BJ (cell line): ENCODE data around the gene RINT1. TPM values are rescaled to one million over a fixed set of nuclear protein-coding genes. Genes with fewer than 3 reads are reported as not detected.

ENCODE experiments used
- CTCF ChIA-PET: fragments of 350-600 bp; formaldehyde crosslinking; extraction: SDS; loops from one replicate; lab custom pipeline; 2021; ENCODE audit warnings: antibody characterized with exemption, inconsistent platforms; lab: Yijun Ruan, JAX
- POLR2A ChIA-PET: fragments of 300-600 bp; sonication (Branson Sonifier 250); formaldehyde crosslinking; extraction: SDS; loops from one replicate; lab custom pipeline; 2021; ENCODE audit warnings: antibody characterized with exemption; lab: Charles Lee
- DNase-seq: peaks from one replicate; pipeline ENCODE4 v3.0.0-alpha.2; 2011; ENCODE audit warnings: low read depth
- H3K27me3 ChIP-seq: 2 replicates; pipeline ENCODE4 v1.6.0; 2011; ENCODE audit warnings: low read length; ENCODE audit not compliant: control insufficient read depth, insufficient read depth
- H3K36me3 ChIP-seq: 2 replicates; pipeline ENCODE4 v1.5.1; 2011; ENCODE audit warnings: low read length; ENCODE audit not compliant: control insufficient read depth, insufficient read depth
- H3K4me3 ChIP-seq: 2 replicates; pipeline ENCODE4 v1.5.1; 2011; ENCODE audit warnings: low read depth, mild to moderate bottlenecking, control low read depth, low read length
- polyA plus RNA-seq: library from polyadenylated mRNA; depleted of rRNA; stranded (reverse); fragments of >200 nt; gene quantifications from 2 replicates; pipeline ENCODE4 v1.2.3, GENCODE V29; 2011
- TF ChIP-seq, protein P1 (sequence below): IDR thresholded peaks from 2 replicates; pipeline ENCODE4 v1.5.1; 2011; ENCODE audit warnings: low read depth, mild to moderate bottlenecking, control low read depth, inconsistent platforms, low read length, moderate library complexity; ENCODE audit not compliant: insufficient read depth

The RINT1 gene
- polyA plus RNA-seq, 1 experiment = 11.0 TPM

DNA sequence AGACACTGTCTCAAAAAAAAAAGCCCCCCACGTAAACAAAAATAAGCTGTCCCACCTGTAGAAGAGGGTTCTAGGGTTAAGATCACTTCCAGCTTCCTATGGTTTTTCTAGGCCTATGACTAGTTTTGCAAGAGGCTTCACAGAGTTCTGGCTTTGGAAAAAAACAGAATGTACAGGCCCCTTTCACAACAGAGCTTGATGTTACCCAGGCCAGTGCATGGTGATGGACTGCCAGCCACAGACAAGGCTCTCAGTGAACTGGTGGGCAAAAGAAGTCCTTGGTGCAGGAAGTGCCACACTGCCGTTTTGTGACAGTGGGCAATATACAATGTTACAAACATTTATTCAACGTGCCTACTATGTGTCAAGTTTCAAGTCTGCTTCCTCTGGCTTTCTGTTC lies 67.5 kb downstream of the RINT1 start:
- Histone ChIP-seq H3K36me3 (no peaks in the 10 kb centered on the region), H3K4me3 (no peak overlapping the region), H3K27me3 (no peaks in the 10 kb centered on the region; the same call in none of the 2 replicates)
- ChIA-PET POLR2A (interaction anchor here (0.6 kb wide), 1 partner anchor 20 kb away, joined by 4 read pairs; no protein-coding TSS in a partner anchor), CTCF (interaction anchor here (0.8 to 0.9 kb wide), 3 partner anchors 10 to 28 kb away, joined by 3 read pairs; partner anchors contain the start of gene EFCAB10)
- no peak for DNase-seq
- TF ChIP-seq, protein P1, sequence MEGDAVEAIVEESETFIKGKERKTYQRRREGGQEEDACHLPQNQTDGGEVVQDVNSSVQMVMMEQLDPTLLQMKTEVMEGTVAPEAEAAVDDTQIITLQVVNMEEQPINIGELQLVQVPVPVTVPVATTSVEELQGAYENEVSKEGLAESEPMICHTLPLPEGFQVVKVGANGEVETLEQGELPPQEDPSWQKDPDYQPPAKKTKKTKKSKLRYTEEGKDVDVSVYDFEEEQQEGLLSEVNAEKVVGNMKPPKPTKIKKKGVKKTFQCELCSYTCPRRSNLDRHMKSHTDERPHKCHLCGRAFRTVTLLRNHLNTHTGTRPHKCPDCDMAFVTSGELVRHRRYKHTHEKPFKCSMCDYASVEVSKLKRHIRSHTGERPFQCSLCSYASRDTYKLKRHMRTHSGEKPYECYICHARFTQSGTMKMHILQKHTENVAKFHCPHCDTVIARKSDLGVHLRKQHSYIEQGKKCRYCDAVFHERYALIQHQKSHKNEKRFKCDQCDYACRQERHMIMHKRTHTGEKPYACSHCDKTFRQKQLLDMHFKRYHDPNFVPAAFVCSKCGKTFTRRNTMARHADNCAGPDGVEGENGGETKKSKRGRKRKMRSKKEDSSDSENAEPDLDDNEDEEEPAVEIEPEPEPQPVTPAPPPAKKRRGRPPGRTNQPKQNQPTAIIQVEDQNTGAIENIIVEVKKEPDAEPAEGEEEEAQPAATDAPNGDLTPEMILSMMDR = no peak

DNA sequence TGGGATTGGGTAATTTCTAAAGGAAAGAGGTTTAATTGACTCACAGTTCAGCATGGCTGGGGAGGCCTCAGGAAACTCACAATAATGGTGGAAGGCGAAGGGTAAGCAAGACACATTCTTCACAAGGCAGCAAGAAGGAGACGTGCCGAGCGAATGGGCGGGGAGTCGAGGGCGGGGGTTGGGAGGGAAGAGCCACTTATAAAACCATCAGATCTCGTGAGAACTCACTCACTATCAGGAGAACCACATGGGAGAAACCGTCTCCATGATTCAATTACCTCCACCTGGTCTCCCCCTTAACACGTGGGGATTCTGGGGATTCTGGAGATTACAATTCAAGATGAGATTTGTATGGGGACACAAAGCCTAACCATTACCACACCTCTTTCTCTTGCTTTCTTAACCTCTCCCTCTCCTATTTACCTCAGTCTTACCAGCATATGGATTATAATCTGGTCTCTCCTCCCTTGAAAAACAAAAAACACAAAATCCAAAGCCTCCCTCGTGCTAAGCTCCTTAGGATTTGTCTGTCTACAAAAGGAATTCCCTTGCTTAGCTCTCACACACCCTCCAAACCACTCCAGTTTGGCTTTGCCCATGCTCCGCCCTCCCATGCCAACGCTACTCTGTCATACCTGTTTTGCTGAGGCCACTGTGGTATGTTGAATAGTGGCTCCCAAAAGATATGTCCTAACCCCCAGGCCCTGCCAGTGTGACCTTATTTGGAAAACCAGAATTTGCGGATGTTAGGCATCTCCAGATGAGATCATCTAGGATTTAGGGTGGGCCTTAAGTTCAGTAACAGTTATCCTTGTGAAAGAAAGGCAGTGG lies 68.9 kb downstream of the RINT1 start:
- no peak for DNase-seq
- ChIA-PET CTCF (no interaction called here), POLR2A (no interaction called here)
- H3K27me3 ChIP-seq = no peaks in the 10 kb centered on the region; the same call in none of the 2 replicates
- TF ChIP-seq, protein P1 = no peak
- H3K4me3 ChIP-seq = no peak overlapping the region
- H3K36me3 ChIP-seq = no peaks in the 10 kb centered on the region

DNA sequence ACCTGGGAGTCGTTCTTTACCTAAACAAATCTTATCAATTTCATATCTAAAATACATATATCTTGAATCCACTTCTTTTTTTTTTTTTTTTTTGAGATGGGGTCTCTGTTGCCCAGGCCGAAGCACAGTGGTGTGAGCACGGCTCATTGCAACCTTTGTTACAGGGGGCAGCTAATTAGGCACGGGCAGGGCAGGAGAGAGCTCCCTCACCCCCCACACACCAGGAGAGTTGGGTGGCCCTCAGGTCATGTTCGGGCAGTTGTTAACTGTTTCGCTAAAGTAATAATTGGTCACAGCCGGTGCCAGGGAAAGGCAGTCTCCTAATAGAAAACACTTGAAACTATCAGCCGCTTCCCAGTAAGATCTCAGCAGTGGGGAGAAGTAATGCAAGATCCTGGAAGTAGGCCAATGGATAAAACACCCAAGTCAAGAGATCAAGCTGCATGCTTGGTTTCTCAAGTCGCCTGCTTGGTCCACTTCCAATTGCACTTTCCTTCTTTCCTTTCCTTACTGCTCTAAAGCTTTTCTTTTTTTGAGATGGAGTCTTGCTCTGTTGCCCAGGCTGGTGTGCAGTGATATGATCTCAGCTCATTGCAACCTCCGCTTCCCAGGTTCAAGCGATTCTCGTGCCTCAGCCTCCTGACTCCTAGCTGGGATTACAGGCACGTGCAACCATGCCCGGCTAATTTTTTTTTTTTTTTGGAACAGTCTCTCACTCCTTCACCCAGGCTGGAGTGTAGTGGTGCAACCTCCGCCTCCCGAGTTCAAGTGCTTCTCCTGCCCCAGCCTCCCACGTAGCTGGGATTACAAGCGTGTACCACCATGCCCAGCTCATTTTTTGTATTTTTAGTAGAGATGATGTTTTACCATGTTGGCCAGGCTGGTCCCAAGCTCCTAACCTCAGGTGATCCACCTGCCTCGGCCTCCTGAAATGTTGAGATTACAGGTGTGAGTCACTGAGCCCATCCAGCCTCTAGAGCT lies 70.6 kb downstream of the RINT1 start:
- POLR2A ChIA-PET = no interaction called here
- no peak overlapping the region for H3K4me3 ChIP-seq
- H3K27me3 ChIP-seq = no peaks in the 10 kb centered on the region; the same call in none of the 2 replicates
- peaks cover 1% of the 10 kb centered on the region; the same call in 1 of the 2 replicates for H3K36me3 ChIP-seq
- CTCF ChIA-PET = interaction anchor here (0.6 to 1.4 kb wide), 3 partner anchors 12 to 38 kb away, joined by 3 to 4 read pairs (median 4); no protein-coding TSS in a partner anchor
- DNase-seq = no peak
- TF ChIP-seq, protein P1 = no peak

DNA sequence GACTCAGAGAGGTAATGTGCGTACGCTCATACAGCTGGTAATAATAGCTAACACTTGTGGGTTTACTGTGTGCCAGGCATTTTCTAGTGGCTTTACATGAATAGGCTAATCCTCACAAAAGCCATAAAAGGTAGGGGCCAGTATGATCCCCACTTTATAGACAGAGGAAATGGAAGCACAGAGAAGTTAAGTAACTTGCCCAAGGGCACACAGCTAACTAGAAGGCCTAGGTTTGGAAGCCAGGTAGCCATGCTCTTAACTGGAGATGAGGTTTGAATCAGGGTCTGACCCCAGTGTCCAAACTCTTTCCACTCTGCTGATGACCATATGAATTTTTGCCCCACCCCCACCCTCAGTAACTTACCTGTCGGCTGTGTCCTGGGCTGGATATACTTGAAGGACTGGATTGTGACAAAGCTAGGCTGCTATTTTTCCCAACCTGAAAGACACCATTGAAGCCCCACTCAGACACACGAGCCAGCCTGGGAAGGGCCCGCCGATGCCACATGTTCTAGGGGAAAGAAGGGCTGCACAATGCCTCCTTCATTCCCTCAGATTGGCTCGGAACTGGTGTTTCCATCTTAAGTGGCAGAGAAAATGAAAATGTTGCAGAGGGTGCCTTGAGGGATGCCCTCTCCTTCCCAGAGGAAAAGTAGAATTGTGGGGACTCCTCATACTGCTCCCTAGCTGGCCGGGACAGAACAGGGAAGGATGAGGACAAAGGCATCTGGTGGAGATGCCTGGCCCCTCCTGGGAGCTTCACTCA lies 78.3 kb downstream of the RINT1 start:
- POLR2A ChIA-PET = no interaction called here
- peaks cover 1% of the 10 kb centered on the region for H3K36me3 ChIP-seq
- DNase-seq = no peak
- no peak overlapping the region for H3K4me3 ChIP-seq
- TF ChIP-seq, protein P1 = no peak
- CTCF ChIA-PET = interaction anchor here (0.9 to 1.1 kb wide), 2 partner anchors 12 to 27 kb away, joined by 3 read pairs; no protein-coding TSS in a partner anchor
- H3K27me3 ChIP-seq = no peaks in the 10 kb centered on the region
